H9 (cell line): Measurements from ENCODE around the gene MAPRE3. TPM values are rescaled to one million over a fixed set of nuclear protein-coding genes. Genes with fewer than 3 reads are reported as not detected.

Experiments
- DNase-seq: peaks from one replicate; pipeline ENCODE4 v3.0.0-alpha.2; 2017
- H2AFZ ChIP-seq: one replicate; pipeline ENCODE4 v1.6.1; 2013; ENCODE audit warnings: mild to moderate bottlenecking, low read length, control low read depth, moderate library complexity
- H2AK5ac ChIP-seq: 2 replicates; pipeline ENCODE4 v1.6.1; 2013; ENCODE audit warnings: low read length, control low read depth, mixed read lengths; ENCODE audit not compliant: insufficient read length
- H2BK120ac ChIP-seq: one replicate; pipeline ENCODE4 v1.6.1; 2013; ENCODE audit warnings: low read depth, mild to moderate bottlenecking, low read length, control low read depth, inconsistent platforms; ENCODE audit not compliant: poor library complexity, severe bottlenecking
- H2BK12ac ChIP-seq: 2 replicates; pipeline ENCODE4 v1.6.1; 2013; ENCODE audit warnings: low read length, control low read depth, mixed read lengths, low read depth; ENCODE audit not compliant: insufficient read length
- H2BK15ac ChIP-seq: 2 replicates; pipeline ENCODE4 v1.6.1; 2013; ENCODE audit warnings: low read depth, low read length, control low read depth
- H2BK20ac ChIP-seq: one replicate; pipeline ENCODE4 v1.6.1; 2013; ENCODE audit warnings: low read depth, mild to moderate bottlenecking, low read length, control low read depth, inconsistent platforms; ENCODE audit not compliant: poor library complexity, severe bottlenecking
- H2BK5ac ChIP-seq: 2 replicates; pipeline ENCODE4 v1.6.1; 2013; ENCODE audit warnings: low read length, control low read depth, mixed read lengths; ENCODE audit not compliant: insufficient read length
- H3K14ac ChIP-seq: 2 replicates; pipeline ENCODE4 v1.6.1; 2013; ENCODE audit warnings: low read length, control low read depth; ENCODE audit not compliant: insufficient read depth
- H3K18ac ChIP-seq: 2 replicates; pipeline ENCODE4 v1.6.1; 2013; ENCODE audit warnings: low read depth, mild to moderate bottlenecking, mixed read lengths, low read length, control low read depth; ENCODE audit not compliant: insufficient read length
- H3K23ac ChIP-seq: 2 replicates; pipeline ENCODE4 v1.6.1; 2013; ENCODE audit warnings: low read length, control low read depth, mixed read lengths, low read depth; ENCODE audit not compliant: insufficient read length
- H3K23me2 ChIP-seq: 2 replicates; pipeline ENCODE4 v1.6.1; 2013; ENCODE audit warnings: low read depth, mild to moderate bottlenecking, mixed read lengths, low read length, control low read depth; ENCODE audit not compliant: insufficient read length, poor library complexity, severe bottlenecking
- H3K27ac ChIP-seq: 2 replicates; pipeline ENCODE4 v1.5.1; 2013; ENCODE audit warnings: low read length, control low read depth, mixed read lengths, low read depth; ENCODE audit not compliant: insufficient read length
- H3K27me3 ChIP-seq: 2 replicates; pipeline ENCODE4 v1.6.1; 2013; ENCODE audit warnings: low read length, control low read depth, inconsistent platforms; ENCODE audit not compliant: insufficient read depth
- H3K4ac ChIP-seq: 2 replicates; pipeline ENCODE4 v1.6.1; 2013; ENCODE audit warnings: low read depth, mild to moderate bottlenecking, control low read depth, inconsistent platforms, low read length, moderate library complexity
- H3K4me1 ChIP-seq: 2 replicates; pipeline ENCODE4 v1.6.1; 2013; ENCODE audit warnings: low read length, control low read depth, inconsistent platforms; ENCODE audit not compliant: insufficient read depth
- H3K4me2 ChIP-seq: 2 replicates; pipeline ENCODE4 v1.6.1; 2013; ENCODE audit warnings: low read length, control low read depth, mixed read lengths; ENCODE audit not compliant: insufficient read length, insufficient read depth
- H3K56ac ChIP-seq: 2 replicates; pipeline ENCODE4 v1.6.1; 2013; ENCODE audit warnings: low read depth, mild to moderate bottlenecking, mixed read lengths, low read length, control low read depth; ENCODE audit not compliant: insufficient read length
- H3K79me1 ChIP-seq: 2 replicates; pipeline ENCODE4 v1.6.1; 2013; ENCODE audit warnings: low read depth, mild to moderate bottlenecking, moderate library complexity, low read length, control low read depth, inconsistent platforms; ENCODE audit not compliant: insufficient read depth, poor library complexity, severe bottlenecking
- H3K79me2 ChIP-seq: 2 replicates; pipeline ENCODE4 v1.6.1; 2013; ENCODE audit warnings: low read length, control low read depth, inconsistent platforms; ENCODE audit not compliant: insufficient read depth
- H3K9ac ChIP-seq: 2 replicates; pipeline ENCODE4 v1.6.1; 2013; ENCODE audit warnings: low read length, control low read depth, mixed read lengths; ENCODE audit not compliant: insufficient read length; ENCODE audit errors: extremely low read depth
- H3K9me3 ChIP-seq: one replicate; pipeline ENCODE4 v1.6.1; 2013; ENCODE audit warnings: low read depth, low read length, inconsistent platforms; ENCODE audit not compliant: control insufficient read depth
- H3T11ph ChIP-seq: one replicate; pipeline ENCODE4 v1.6.1; 2013; ENCODE audit warnings: mild to moderate bottlenecking, low read length, control low read depth, inconsistent platforms
- H4K20me1 ChIP-seq: one replicate; pipeline ENCODE4 v1.6.1; 2013; ENCODE audit not compliant: control insufficient read depth, insufficient read length, insufficient read depth
- H4K5ac ChIP-seq: 2 replicates; pipeline ENCODE4 v1.6.1; 2013; ENCODE audit warnings: low read depth, mild to moderate bottlenecking, mixed read lengths, low read length, control low read depth; ENCODE audit not compliant: insufficient read length
- H4K8ac ChIP-seq: replicated peaks from 2 replicates; pipeline ENCODE4 v1.6.1; 2013; ENCODE audit warnings: low read length, control low read depth, mixed read lengths, low read depth; ENCODE audit not compliant: insufficient read length
- H4K91ac ChIP-seq: 2 replicates; pipeline ENCODE4 v1.6.1; 2013; ENCODE audit warnings: low read depth, mild to moderate bottlenecking, moderate library complexity, mixed read lengths, low read length, control low read depth; ENCODE audit not compliant: insufficient read length
- H3K27ac Mint-ChIP-seq, 3 experiments: 2 replicates in 2 of 3; 3 replicates in 1 of 3; pipeline ENCODE4 v1.8.0; 2020 to 2021; ENCODE audit warnings: mixed read lengths in 3 of 3, mild to moderate bottlenecking in 1 of 3, moderate library complexity in 1 of 3
- H3K27me3 Mint-ChIP-seq: 2 replicates; pipeline ENCODE4 v1.8.0; 2021; ENCODE audit warnings: low read depth, mild to moderate bottlenecking, moderate library complexity, mixed read lengths
- H3K36me3 Mint-ChIP-seq, 3 experiments: 2 replicates in 2 of 3; 3 replicates in 1 of 3; pipeline ENCODE4 v1.8.0; 2020 to 2021; ENCODE audit warnings: low read depth in 3 of 3, mixed read lengths in 3 of 3; ENCODE audit not compliant: insufficient read depth in 1 of 3
- H3K4me1 Mint-ChIP-seq, 2 experiments: 2 replicates each; pipeline ENCODE4 v1.8.0; 2020; ENCODE audit warnings: mixed read lengths in 2 of 2
- H3K4me3 Mint-ChIP-seq, 2 experiments: 2 replicates in 1 of 2; 3 replicates in 1 of 2; pipeline ENCODE4 v1.8.0; 2020 to 2021; ENCODE audit warnings: mild to moderate bottlenecking in 2 of 2, mixed read lengths in 2 of 2, moderate library complexity in 1 of 2
- H3K9me3 Mint-ChIP-seq, 2 experiments: 2 replicates in 1 of 2; 3 replicates in 1 of 2; pipeline ENCODE4 v1.8.0; 2020; ENCODE audit warnings: mild to moderate bottlenecking in 2 of 2, mixed read lengths in 2 of 2, moderate library complexity in 1 of 2
- WGBS: extraction: QIAGEN DNeasy Blood & Tissue Kit; methylation state at CpG from one replicate; pipeline ENCODE4 v1.1.7; 2013; ENCODE audit warnings: missing lambda C conversion rate, low lambda C conversion rate, mixed read lengths; ENCODE audit not compliant: insufficient read length; ENCODE audit errors: extremely low coverage; 5-methylcytosine and 5-hydroxymethylcytosine counted together
- total RNA-seq: library from RNA; stranded (reverse); gene quantifications from 2 replicates; pipeline ENCODE4 v1.2.1, GENCODE V29; 2021
- TF ChIP-seq, protein P1 (sequence below): fragments of 200-600 bp; sonication (generic); conservative IDR thresholded peaks from 3 replicates; pipeline ENCODE4 v1.8.0; 2021; ENCODE audit warnings: antibody characterized with exemption, mild to moderate bottlenecking

MAPRE3 gene
- total RNA-seq, 1 experiment from 2014 or later = 2.0 TPM

- no CpG with 5 or more reads among the region's 11 CpGs for WGBS
- no peak overlapping the region for H2BK12ac ChIP-seq
- no peak overlapping the region for H3K9ac ChIP-seq
Measured at GRCh38 chr2:27021253-27022049, 51.0 kb downstream of the MAPRE3 start.

More at GRCh38 chr2:27021253-27022049, 51.0 kb downstream of the MAPRE3 start:
- no peak overlapping the region; a peak in 1 of 7 replicates for H3K27ac Mint-ChIP-seq
- H4K5ac ChIP-seq = no peak overlapping the region
- no peak overlapping the region for H3K14ac ChIP-seq
- H4K20me1 ChIP-seq = no peaks in the 10 kb centered on the region
- no peak overlapping the region; a peak in 1 of 5 replicates for H3K4me3 Mint-ChIP-seq
- H2BK120ac ChIP-seq = no peak overlapping the region
- no peak overlapping the region for H3K18ac ChIP-seq
- H2BK5ac ChIP-seq = no peak overlapping the region
- no peak overlapping the region for H2BK15ac ChIP-seq
- no peak overlapping the region for H3K4ac ChIP-seq
- H3T11ph ChIP-seq = no peak overlapping the region
- H3K4me1 Mint-ChIP-seq = peaks cover 7 to 16% of the 10 kb centered on the region in 2 experiments
- no peak overlapping the region for H4K91ac ChIP-seq
- no peak overlapping the region for H2AFZ ChIP-seq
- H3K79me1 ChIP-seq = no peaks in the 10 kb centered on the region
- no peaks in the 10 kb centered on the region; a peak in 1 of 5 replicates for H3K9me3 Mint-ChIP-seq
- no peak for DNase-seq
- no peaks in the 10 kb centered on the region for H3K9me3 ChIP-seq
- H3K27me3 Mint-ChIP-seq = peaks cover 4% of the 10 kb centered on the region
- TF ChIP-seq, protein P1, sequence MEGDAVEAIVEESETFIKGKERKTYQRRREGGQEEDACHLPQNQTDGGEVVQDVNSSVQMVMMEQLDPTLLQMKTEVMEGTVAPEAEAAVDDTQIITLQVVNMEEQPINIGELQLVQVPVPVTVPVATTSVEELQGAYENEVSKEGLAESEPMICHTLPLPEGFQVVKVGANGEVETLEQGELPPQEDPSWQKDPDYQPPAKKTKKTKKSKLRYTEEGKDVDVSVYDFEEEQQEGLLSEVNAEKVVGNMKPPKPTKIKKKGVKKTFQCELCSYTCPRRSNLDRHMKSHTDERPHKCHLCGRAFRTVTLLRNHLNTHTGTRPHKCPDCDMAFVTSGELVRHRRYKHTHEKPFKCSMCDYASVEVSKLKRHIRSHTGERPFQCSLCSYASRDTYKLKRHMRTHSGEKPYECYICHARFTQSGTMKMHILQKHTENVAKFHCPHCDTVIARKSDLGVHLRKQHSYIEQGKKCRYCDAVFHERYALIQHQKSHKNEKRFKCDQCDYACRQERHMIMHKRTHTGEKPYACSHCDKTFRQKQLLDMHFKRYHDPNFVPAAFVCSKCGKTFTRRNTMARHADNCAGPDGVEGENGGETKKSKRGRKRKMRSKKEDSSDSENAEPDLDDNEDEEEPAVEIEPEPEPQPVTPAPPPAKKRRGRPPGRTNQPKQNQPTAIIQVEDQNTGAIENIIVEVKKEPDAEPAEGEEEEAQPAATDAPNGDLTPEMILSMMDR = no peak
- no peaks in the 10 kb centered on the region for H3K23me2 ChIP-seq
- H3K36me3 Mint-ChIP-seq = peaks cover 0 to 7% (median 0%) of the 10 kb centered on the region in 3 experiments; a peak in 4 of 7 replicates
- H3K23ac ChIP-seq = no peak overlapping the region
- no peak overlapping the region for H3K56ac ChIP-seq
- H4K8ac ChIP-seq = no peak overlapping the region
- H3K4me2 ChIP-seq = no peak overlapping the region
- H3K79me2 ChIP-seq = no peaks in the 10 kb centered on the region
- H3K27me3 ChIP-seq = no peaks in the 10 kb centered on the region; the same call in 1 of the 2 replicates
- H3K27ac ChIP-seq = no peak overlapping the region
- no peak overlapping the region for H2AK5ac ChIP-seq
- H3K4me1 ChIP-seq = peaks cover 2% of the 10 kb centered on the region; the same call in 1 of the 2 replicates
- no peak overlapping the region for H2BK20ac ChIP-seq
